Endothelial cell of umbilical vein (primary cell): ENCODE measurements around the gene ITPKB. TPM values are rescaled to one million over a fixed set of nuclear protein-coding genes. Genes with fewer than 3 reads are reported as not detected.
A peak's percentile ranks its signal among the peaks of the same experiment; 100 is the strongest.

Experiments used
- BruUV-seq: library from RNA; stranded (reverse); fragments of 400-500 nt; replicated peaks from 2 replicates; lab custom pipeline; 2021; lab: Mats Ljungman, UMichigan
- CTCF ChIA-PET: fragments of 300-600, 350-600 bp; sonication (Branson Sonifier 250); formaldehyde crosslinking; loops from one replicate; lab custom pipeline; 2021; ENCODE audit warnings: antibody characterized with exemption, inconsistent platforms; lab: Charles Lee
- POLR2A ChIA-PET: fragments of 300-600, 350-600 bp; sonication (Branson Sonifier 250); formaldehyde crosslinking; loops from one replicate; lab custom pipeline; 2021; ENCODE audit warnings: antibody characterized with exemption, inconsistent platforms; lab: Charles Lee
- DNase-seq: peaks from one replicate; pipeline ENCODE4 v3.0.0-alpha.2; 2011; ENCODE audit warnings: low read depth, low spot score
- FAIRE-seq: peaks from 2 replicates; lab custom pipeline; 2011; peaks lifted over from hg19 to GRCh38; lab: Jason Lieb, UNC
- H2AFZ ChIP-seq: 2 replicates; pipeline ENCODE4 v1.6.0; 2012; ENCODE audit warnings: low read depth, low read length, control low read depth, inconsistent platforms
- H3K27ac ChIP-seq: 2 replicates; pipeline ENCODE4 v1.5.1; 2011; ENCODE audit warnings: low read depth, mild to moderate bottlenecking, control low read depth, low read length, moderate library complexity; ENCODE audit not compliant: insufficient read depth
- H3K27me3 ChIP-seq, 2 experiments: 2 replicates each; pipeline versions ENCODE4 v1.6.0 to v1.6.1; 2011; ENCODE audit warnings: low read length in 2 of 2, mixed read lengths in 1 of 2; ENCODE audit not compliant: control insufficient read depth in 2 of 2, insufficient read depth in 2 of 2
- H3K36me3 ChIP-seq, 2 experiments: 2 replicates in 1 of 2; 3 replicates in 1 of 2; pipeline ENCODE4 v1.5.1; 2011; ENCODE audit warnings: low read length in 2 of 2, mild to moderate bottlenecking in 1 of 2, moderate library complexity in 1 of 2; ENCODE audit not compliant: control insufficient read depth in 2 of 2, insufficient read depth in 2 of 2; ENCODE audit errors: extremely low read depth in 1 of 2
- H3K4me1 ChIP-seq: 3 replicates; pipeline ENCODE4 v1.5.1; 2011; ENCODE audit warnings: mild to moderate bottlenecking, low read length; ENCODE audit not compliant: control insufficient read depth, insufficient read depth; ENCODE audit errors: extremely low read depth
- H3K4me2 ChIP-seq: 2 replicates; pipeline ENCODE4 v1.6.1; 2011; ENCODE audit warnings: low read length, control low read depth, mixed read lengths; ENCODE audit not compliant: insufficient read depth
- H3K4me3 ChIP-seq, 3 experiments: fragments of 200-600 bp in 1 of 3; sonication (generic), shearing (Covaris generic) in 1 of 3; replicated peaks in 1 of 3; 2 replicates each; pipeline ENCODE4 v1.5.1; 2011 to 2016; ENCODE audit warnings: control low read depth in 3 of 3, low read length in 3 of 3, mild to moderate bottlenecking in 2 of 3, inconsistent platforms in 1 of 3, low read depth in 1 of 3, moderate library complexity in 1 of 3; ENCODE audit not compliant: insufficient read depth in 1 of 3
- H3K79me2 ChIP-seq: 2 replicates; pipeline ENCODE4 v1.6.0; 2012; ENCODE audit warnings: low read length, inconsistent platforms; ENCODE audit not compliant: control insufficient read depth, insufficient read depth
- H3K9ac ChIP-seq: replicated peaks from 2 replicates; pipeline ENCODE3; 2011; ENCODE audit warnings: low read length, control low read depth; ENCODE audit not compliant: insufficient read depth; ENCODE audit errors: extremely low read depth
- H3K9me1 ChIP-seq: replicated peaks from 3 replicates; pipeline ENCODE4 v1.6.0; 2011; ENCODE audit warnings: mild to moderate bottlenecking, low read length; ENCODE audit not compliant: control insufficient read depth, insufficient read depth; ENCODE audit errors: extremely low read depth
- H3K9me3 ChIP-seq: replicated peaks from 2 replicates; pipeline ENCODE4 v1.5.1; 2012; ENCODE audit warnings: low read length, inconsistent platforms; ENCODE audit not compliant: control insufficient read depth, insufficient read depth
- H4K20me1 ChIP-seq: replicated peaks from 2 replicates; pipeline ENCODE3; 2011; ENCODE audit warnings: mild to moderate bottlenecking, low read length; ENCODE audit not compliant: control insufficient read depth, insufficient read depth; ENCODE audit errors: extremely low read depth
- CTCF ChIP-seq, 2 donors: IDR thresholded peaks; 1 replicate in 1 of 2; 2 replicates in 1 of 2; pipeline ENCODE4 v1.5.1; 2011; ENCODE audit warnings: low read length in 2 of 2, mild to moderate bottlenecking in 2 of 2, moderate library complexity in 2 of 2, control low read depth in 1 of 2, inconsistent platforms in 1 of 2, low read depth in 1 of 2; ENCODE audit not compliant: insufficient read depth in 1 of 2; ENCODE audit errors: extremely low read depth in 1 of 2
- EZH2 ChIP-seq: IDR thresholded peaks from 2 replicates; pipeline ENCODE4 v1.6.1; 2012; ENCODE audit warnings: borderline replicate concordance, low read depth, mild to moderate bottlenecking, moderate library complexity, low read length, inconsistent platforms; ENCODE audit not compliant: severe bottlenecking
- FOS ChIP-seq: IDR thresholded peaks from 2 replicates; pipeline ENCODE4 v1.6.1; 2011; ENCODE audit warnings: mild to moderate bottlenecking, low read length, moderate library complexity, borderline replicate concordance; ENCODE audit not compliant: insufficient read depth
- GATA2 ChIP-seq: IDR thresholded peaks from 2 replicates; pipeline ENCODE4 v1.7.0; 2011; ENCODE audit warnings: low read depth, mild to moderate bottlenecking, moderate library complexity, mixed read lengths, low read length; ENCODE audit not compliant: insufficient read length, insufficient read depth
- JUN ChIP-seq: IDR thresholded peaks from 2 replicates; pipeline ENCODE4 v1.6.1; 2011; ENCODE audit warnings: borderline replicate concordance, low read depth; ENCODE audit not compliant: insufficient read length, insufficient read depth
- MAX ChIP-seq: IDR thresholded peaks from 2 replicates; pipeline ENCODE4 v1.6.1; 2011; ENCODE audit not compliant: insufficient read depth, insufficient read length
- MYC ChIP-seq: IDR thresholded peaks from one replicate; pipeline ENCODE4 v1.6.1; 2011; ENCODE audit warnings: mild to moderate bottlenecking, low read depth, low read length
- POLR2A ChIP-seq: IDR thresholded peaks from 2 replicates; pipeline ENCODE4 v1.6.1; 2012; ENCODE audit warnings: low read depth, mild to moderate bottlenecking, control low read depth, low read length
- POLR2AphosphoS5 ChIP-seq: IDR thresholded peaks from 2 replicates; pipeline ENCODE4 v1.6.1; 2012; ENCODE audit warnings: low read depth, mild to moderate bottlenecking, control low read depth, low read length, moderate library complexity; ENCODE audit not compliant: insufficient read depth
- dilution Hi-C: fragments of 300-500 bp; cut with MboI; formaldehyde crosslinking; loops from one replicate; pipeline ENCODE4 v1.15.0; 2019; ENCODE audit warnings: low sequenced_read_pairs; ENCODE audit not compliant: extremely low pct_ligation_motif_present
- intact Hi-C: fragments of 100-400 bp; cut with micrococcal nuclease; formaldehyde crosslinking; loops from one replicate; pipeline ENCODE4 v1.10.0; 2022
- polyA plus RNA-seq, 4 experiments: library from polyadenylated mRNA; depleted of rRNA in 3 of 4; stranded (reverse) in 3 of 4; unstranded in 1 of 4; fragments of >200 nt; gene quantifications; 2 replicates each; pipeline versions ENCODE4 v1.2.1 to v1.2.3, GENCODE V29; 2011 to 2012; ENCODE audit warnings: missing spikeins in 1 of 4
- total RNA-seq: library from RNA; stranded (reverse); gene quantifications from 2 replicates; pipeline ENCODE4 v1.2.3, GENCODE V29; 2021

The ITPKB gene
- total and polyA plus RNA-seq, 2 donors (not counting 3 experiments of a cell fraction or from before 2014, with no cell fraction given): 7.7 to 34.8 TPM

- Histone ChIP-seq H3K79me2 (no peaks in the 10 kb centered on the region), H3K4me1 (peaks cover 51% of the 10 kb centered on the region), H3K36me3 (no peaks in the 10 kb centered on the region), H4K20me1 (no peaks in the 10 kb centered on the region), H3K4me2 (peak overlapping the region; percentile 20), H3K9me3 (no peaks in the 10 kb centered on the region), H3K27ac (peak overlapping the region; percentile 86), H2AFZ (no peak overlapping the region), H3K4me3 (no peak overlapping the region), H3K9ac (peak overlapping the region; percentile 1), H3K9me1 (no peaks in the 10 kb centered on the region), H3K27me3 (no peaks in the 10 kb centered on the region)
- DNase-seq (peak; percentile 86), FAIRE-seq (peak; percentile 98)
- peak; percentile 45 for TF ChIP-seq POLR2AphosphoS5
- TF ChIP-seq FOS: peak; percentile 92
- TF ChIP-seq POLR2A: no peak
- TF ChIP-seq EZH2: no peak
- TF ChIP-seq JUN: peak; percentile 79
- TF ChIP-seq MAX: peak; percentile 62
- no peak for TF ChIP-seq MYC
- TF ChIP-seq GATA2: no peak
- no peak for TF ChIP-seq CTCF (IDR thresholded peaks at IDR 0.05; ENCODE audit: extremely low read depth in 1 of 2, insufficient read depth in 1 of 2, low read depth in 1 of 2, low read length in 2 of 2)
- POLR2A ChIA-PET: no interaction called here
- BruUV-seq: no TSS peak
- intact Hi-C loops: loop anchor here (5.0 kb wide), 1 partner anchor 75 kb away; the partner anchor contains the start of gene ITPKB
- CTCF ChIA-PET: interaction anchor here (1.0 to 1.6 kb wide), 7 partner anchors 17 to 785 kb away, joined by 3 to 6 read pairs (median 3); no protein-coding TSS in a partner anchor
- dilution Hi-C loops: no loop called here
Measured at GRCh38 chr1:226662642-226663326, 76.3 kb downstream of the ITPKB start.
